Measurements from ENCODE around the gene GRAMD1A. TPM values are rescaled to one million over a fixed set of nuclear protein-coding genes. Genes with fewer than 3 reads are reported as not detected.

The GRAMD1A gene
- polyA plus RNA-seq, 1 experiment, result 74.9 TPM

- POLR2A ChIA-PET, result no interaction called here
- Histone ChIP-seq H3K27me3 (ENCODE audit: control insufficient read depth, insufficient read depth, low read length) (no peaks in the 10 kb centered on the region), H3K4me3 (ENCODE audit: low read depth, low read length) (no peak overlapping the region), H3K36me3 (ENCODE audit: control insufficient read depth, insufficient read depth, low read length) (peaks cover 20% of the 10 kb centered on the region)
- TF ChIP-seq CTCF (IDR thresholded peaks at IDR 0.05; ENCODE audit: insufficient read depth, low read depth, low read length), result no peak
- peak; percentile 15 for DNase-seq (ENCODE audit: low read depth)
- CTCF ChIA-PET, result interaction anchor here (0.6 to 5.8 kb wide), 3 partner anchors 12 to 954 kb away, joined by 3 to 31 read pairs (median 3); no protein-coding TSS in a partner anchor
Measured at GRCh38 chr19:34960103-34960805, 39.9 kb upstream of the GRAMD1A start.

- Histone ChIP-seq H3K4me3 (ENCODE audit: low read depth, low read length) (no peak overlapping the region), H3K27me3 (ENCODE audit: control insufficient read depth, insufficient read depth, low read length) (no peaks in the 10 kb centered on the region), H3K36me3 (ENCODE audit: control insufficient read depth, insufficient read depth, low read length) (peaks cover 20% of the 10 kb centered on the region)
- TF ChIP-seq CTCF (IDR thresholded peaks at IDR 0.05; ENCODE audit: insufficient read depth, low read depth, low read length), result no peak
- no peak for DNase-seq (ENCODE audit: low read depth)
- ChIA-PET CTCF (interaction anchor here (0.7 to 5.8 kb wide), 3 partner anchors 12 to 103 kb away, joined by 3 to 31 read pairs (median 5); no protein-coding TSS in a partner anchor), POLR2A (no interaction called here)
Measured at GRCh38 chr19:34960940-34961679, 39.0 kb upstream of the GRAMD1A start.

GRCh38 chr19:34961775-34962686 lies 38.1 kb upstream of the GRAMD1A start:
- Histone ChIP-seq H3K36me3 (ENCODE audit: control insufficient read depth, insufficient read depth, low read length) (peaks cover 20% of the 10 kb centered on the region), H3K4me3 (ENCODE audit: low read depth, low read length) (no peak overlapping the region), H3K27me3 (ENCODE audit: control insufficient read depth, insufficient read depth, low read length) (no peaks in the 10 kb centered on the region)
- ChIA-PET CTCF (interaction anchor here (0.7 to 5.8 kb wide), 6 partner anchors 11 to 82 kb away, joined by 3 to 31 read pairs (median 4); no protein-coding TSS in a partner anchor), POLR2A (no interaction called here)
- no peak for DNase-seq (ENCODE audit: low read depth)
- TF ChIP-seq CTCF (IDR thresholded peaks at IDR 0.05; ENCODE audit: insufficient read depth, low read depth, low read length), result no peak

GRCh38 chr19:34962687-34963572 lies 37.2 kb upstream of the GRAMD1A start:
- Histone ChIP-seq H3K4me3 (ENCODE audit: low read depth, low read length) (peak overlapping the region; percentile 94), H3K27me3 (ENCODE audit: control insufficient read depth, insufficient read depth, low read length) (no peaks in the 10 kb centered on the region), H3K36me3 (ENCODE audit: control insufficient read depth, insufficient read depth, low read length) (peaks cover 14% of the 10 kb centered on the region)
- no peak for TF ChIP-seq CTCF (IDR thresholded peaks at IDR 0.05; ENCODE audit: insufficient read depth, low read depth, low read length)
- ChIA-PET POLR2A (no interaction called here), CTCF (interaction anchor here (0.8 to 5.8 kb wide), 5 partner anchors 10 to 81 kb away, joined by 3 to 31 read pairs (median 4); no protein-coding TSS in a partner anchor)
- DNase-seq (ENCODE audit: low read depth), result no peak

All from BJ (cell line).